NCI-H446 (cell line): Measurements from ENCODE around the gene CAMKK2.
"Not testable (repeated sequence)": the region's sequence is repeated elsewhere in the genome, so short reads cannot be mapped to it uniquely, and the experiment has no call there.

Experiments
- DNase-seq, 2 experiments: peaks; one replicate each; lab custom pipeline; 2025; lab: John Stamatoyannopoulos, UW

Gene CAMKK2

GRCh38 chr12:121298411-121298810 lies 1.9 kb upstream of the CAMKK2 start:
- not testable (repeated sequence) for DNase-seq

GRCh38 chr12:121297435-121297991 lies 1.0 kb upstream of the CAMKK2 start:
- no peak for DNase-seq

- DNase-seq: peak in 1 of 2 experiments; percentile 18
Measured at GRCh38 chr12:121295746-121296617, 527 bp downstream of the CAMKK2 start.

GRCh38 chr12:121295116-121295745 lies 1.3 kb downstream of the CAMKK2 start:
- no peak for DNase-seq

GRCh38 chr12:121294151-121294889 lies 2.2 kb downstream of the CAMKK2 start:
- DNase-seq: no peak

GRCh38 chr12:121293603-121294002 lies 2.9 kb downstream of the CAMKK2 start:
- no peak for DNase-seq

GRCh38 chr12:121290410-121290809 lies 6.1 kb downstream of the CAMKK2 start:
- DNase-seq: no peak

- no peak for DNase-seq
Measured at GRCh38 chr12:121289962-121290361, 6.5 kb downstream of the CAMKK2 start.

GRCh38 chr12:121288986-121289385 lies 7.5 kb downstream of the CAMKK2 start:
- DNase-seq: no peak

GRCh38 chr12:121288158-121288845 lies 8.2 kb downstream of the CAMKK2 start:
- no peak for DNase-seq

- DNase-seq: no peak
Measured at GRCh38 chr12:121287267-121287954, 9.1 kb downstream of the CAMKK2 start.

- DNase-seq: no peak
Measured at GRCh38 chr12:121285856-121286255, 10.7 kb downstream of the CAMKK2 start.

GRCh38 chr12:121284551-121285390 lies 11.7 kb downstream of the CAMKK2 start:
- DNase-seq: no peak

- DNase-seq: no peak
Measured at GRCh38 chr12:121283841-121284240, 12.7 kb downstream of the CAMKK2 start.

GRCh38 chr12:121283388-121283787 lies 13.1 kb downstream of the CAMKK2 start:
- no peak for DNase-seq

- DNase-seq: not testable (repeated sequence)
Measured at GRCh38 chr12:121282910-121283309, 13.6 kb downstream of the CAMKK2 start.

GRCh38 chr12:121282072-121282742 lies 14.3 kb downstream of the CAMKK2 start:
- no peak for DNase-seq

GRCh38 chr12:121281116-121281515 lies 15.4 kb downstream of the CAMKK2 start:
- not testable (repeated sequence) for DNase-seq

- not testable (repeated sequence) for DNase-seq
Measured at GRCh38 chr12:121280531-121280930, 16.0 kb downstream of the CAMKK2 start.

- DNase-seq: peak; percentile 43 to 79
Measured at GRCh38 chr12:121279507-121279915, 17.0 kb downstream of the CAMKK2 start.
